Smooth muscle cell (in vitro differentiated cells): Measurements from ENCODE around the gene MCTP2. TPM values are rescaled to one million over a fixed set of nuclear protein-coding genes. Genes with fewer than 3 reads are reported as not detected.

Experiments used
- DNase-seq: peaks from one replicate; lab custom pipeline; 2025; ENCODE audit not compliant: unreplicated experiment; lab: John Stamatoyannopoulos, UW
- H2AFZ ChIP-seq: fragments of 200-600 bp; sonication (generic); 2 replicates; pipeline ENCODE4 v1.6.0; 2016; ENCODE audit warnings: antibody characterized with exemption, low read depth, mild to moderate bottlenecking
- H3F3A ChIP-seq: fragments of 200-600 bp; sonication (generic); 2 replicates; pipeline ENCODE4 v1.6.0; 2017; ENCODE audit warnings: antibody characterized with exemption, low read depth
- H3K27ac ChIP-seq: fragments of 200-600 bp; sonication (generic); 2 replicates; pipeline ENCODE4 v1.5.1; 2016; ENCODE audit warnings: low read depth, mild to moderate bottlenecking
- H3K27me3 ChIP-seq: fragments of 200-600 bp; sonication (generic); 2 replicates; pipeline ENCODE4 v1.6.1; 2016; ENCODE audit warnings: low read depth, mild to moderate bottlenecking
- H3K36me3 ChIP-seq: fragments of 200-600 bp; sonication (generic); 2 replicates; pipeline ENCODE4 v1.5.1; 2016; ENCODE audit warnings: low read depth
- H3K4me1 ChIP-seq: fragments of 200-600 bp; sonication (generic); 2 replicates; pipeline ENCODE4 v1.5.1; 2016; ENCODE audit warnings: low read depth
- H3K4me2 ChIP-seq: fragments of 200-600 bp; sonication (generic); 2 replicates; pipeline ENCODE4 v1.6.0; 2016; ENCODE audit warnings: mild to moderate bottlenecking
- H3K4me3 ChIP-seq: fragments of 200-600 bp; sonication (generic); 2 replicates; pipeline ENCODE4 v1.5.1; 2016; ENCODE audit warnings: mild to moderate bottlenecking
- H3K79me2 ChIP-seq: fragments of 200-600 bp; sonication (generic); 2 replicates; pipeline ENCODE4 v1.6.0; 2016; ENCODE audit warnings: low read depth, mild to moderate bottlenecking
- H3K9ac ChIP-seq: fragments of 200-600 bp; sonication (generic); 2 replicates; pipeline ENCODE4 v1.6.0; 2016; ENCODE audit warnings: low read depth
- H3K9me3 ChIP-seq: fragments of 200-600 bp; sonication (generic); replicated peaks from 2 replicates; pipeline ENCODE4 v1.5.1; 2016; ENCODE audit warnings: low read depth
- H4K20me1 ChIP-seq: fragments of 200-600 bp; sonication (generic); 2 replicates; pipeline ENCODE4 v1.6.0; 2016; ENCODE audit warnings: low read depth
- CTCF ChIP-seq: fragments of 200-600 bp; sonication (generic); IDR thresholded peaks from 2 replicates; pipeline ENCODE4 v1.5.1; 2017; ENCODE audit warnings: borderline replicate concordance, mild to moderate bottlenecking, antibody characterized with exemption; ENCODE audit not compliant: insufficient read depth, poor library complexity, severe bottlenecking
- WGBS: methylation state at CpG from one replicate; pipeline ENCODE4 v1.1.7; 2016; ENCODE audit warnings: low lambda C conversion rate; 5-methylcytosine and 5-hydroxymethylcytosine counted together
- polyA plus RNA-seq: library from polyadenylated mRNA; unstranded; fragments of >200 nt; fragmentation: Nextera tagmentation; extraction: Ambion mirVana; gene quantifications from 2 replicates; pipeline ENCODE4 v1.2.1, GENCODE V29; 2016
- total RNA-seq: library from RNA; depleted of rRNA; stranded (reverse); fragments of >200 nt; gene quantifications from 2 replicates; pipeline ENCODE4 v1.2.3, GENCODE V29; 2014

MCTP2 gene
- total and polyA plus RNA-seq, 2 experiments from 2014 or later: 12.1 to 32.1 TPM

- Histone ChIP-seq H3K9me3 (no peaks in the 10 kb centered on the region), H3F3A (no peaks in the 10 kb centered on the region), H3K79me2 (no peaks in the 10 kb centered on the region), H3K4me1 (no peaks in the 10 kb centered on the region), H2AFZ (no peak overlapping the region), H4K20me1 (no peaks in the 10 kb centered on the region), H3K9ac (no peak overlapping the region), H3K4me2 (no peak overlapping the region), H3K36me3 (peaks cover 2% of the 10 kb centered on the region), H3K27me3 (no peaks in the 10 kb centered on the region), H3K4me3 (no peak overlapping the region), H3K27ac (no peak overlapping the region)
- WGBS: 88% methylated on average over 3 of the region's 3 CpGs
- no peak for DNase-seq
- no peak for TF ChIP-seq CTCF
These were observed 166.0 kb downstream of the MCTP2 start for GRCh38 chr15:94397337-94397736.

- Histone ChIP-seq H3K27ac (no peak overlapping the region), H3K4me3 (no peak overlapping the region), H3K36me3 (peaks cover 8% of the 10 kb centered on the region), H3K79me2 (no peaks in the 10 kb centered on the region), H3F3A (no peaks in the 10 kb centered on the region), H3K27me3 (no peaks in the 10 kb centered on the region), H3K4me2 (no peak overlapping the region), H3K4me1 (no peaks in the 10 kb centered on the region), H2AFZ (no peak overlapping the region), H4K20me1 (no peaks in the 10 kb centered on the region), H3K9ac (no peak overlapping the region), H3K9me3 (no peaks in the 10 kb centered on the region)
- TF ChIP-seq CTCF: no peak
- DNase-seq: no peak
These were observed 166.6 kb downstream of the MCTP2 start for GRCh38 chr15:94398001-94398400.

GRCh38 chr15:94400526-94401298 lies 169.4 kb downstream of the MCTP2 start:
- no peak for DNase-seq
- Histone ChIP-seq H3K27me3 (no peaks in the 10 kb centered on the region), H3K9ac (no peak overlapping the region), H4K20me1 (no peaks in the 10 kb centered on the region), H3K9me3 (no peaks in the 10 kb centered on the region), H3K4me3 (no peak overlapping the region), H3F3A (no peaks in the 10 kb centered on the region), H3K36me3 (peaks cover 8% of the 10 kb centered on the region), H3K4me2 (no peak overlapping the region), H2AFZ (no peak overlapping the region), H3K27ac (no peak overlapping the region), H3K4me1 (no peaks in the 10 kb centered on the region), H3K79me2 (no peaks in the 10 kb centered on the region)
- TF ChIP-seq CTCF: no peak
- 68% methylated on average over 10 of the region's 10 CpGs for WGBS

- 51% methylated on average over 4 of the region's 4 CpGs for WGBS
- Histone ChIP-seq H3K27ac (no peak overlapping the region), H3K9ac (no peak overlapping the region), H3K4me1 (no peaks in the 10 kb centered on the region), H3K4me2 (no peak overlapping the region), H3K27me3 (no peaks in the 10 kb centered on the region), H2AFZ (no peak overlapping the region), H3K36me3 (peaks cover 8% of the 10 kb centered on the region), H3F3A (no peaks in the 10 kb centered on the region), H3K9me3 (no peaks in the 10 kb centered on the region), H3K4me3 (no peak overlapping the region), H3K79me2 (no peaks in the 10 kb centered on the region), H4K20me1 (no peaks in the 10 kb centered on the region)
- TF ChIP-seq CTCF: no peak
- no peak for DNase-seq
These were observed 172.0 kb downstream of the MCTP2 start for GRCh38 chr15:94403331-94403730.
